ES-I3 (cell line): ENCODE data around the gene ARHGEF28.

ENCODE experiments used
- H3K36me3 ChIP-seq: 2 replicates; pipeline ENCODE4 v1.6.1; 2013; ENCODE audit warnings: mild to moderate bottlenecking, low read length, control low read depth, moderate library complexity; ENCODE audit not compliant: insufficient read depth
- H3K4me1 ChIP-seq: 2 replicates; pipeline ENCODE4 v1.6.1; 2013; ENCODE audit warnings: mild to moderate bottlenecking, control low read depth, low read length; ENCODE audit not compliant: insufficient read depth
- H3K9ac ChIP-seq: 2 replicates; pipeline ENCODE4 v1.6.1; 2013; ENCODE audit warnings: low read depth, mild to moderate bottlenecking, low read length, moderate library complexity
- H3K9me3 ChIP-seq: 2 replicates; pipeline ENCODE4 v1.6.1; 2013; ENCODE audit warnings: mild to moderate bottlenecking, low read length, moderate library complexity; ENCODE audit not compliant: control insufficient read depth, insufficient read depth

Gene ARHGEF28

GRCh38 chr5:73816656-73817420, 190.8 kb downstream of the ARHGEF28 start:
- no peak overlapping the region for H3K9ac ChIP-seq
- no peaks in the 10 kb centered on the region for H3K9me3 ChIP-seq
- H3K36me3 ChIP-seq, result no peaks in the 10 kb centered on the region
- H3K4me1 ChIP-seq, result peaks cover 11% of the 10 kb centered on the region

- peaks cover 1% of the 10 kb centered on the region; the same call in 1 of the 2 replicates for H3K4me1 ChIP-seq
- H3K36me3 ChIP-seq, result no peaks in the 10 kb centered on the region
- no peak overlapping the region for H3K9ac ChIP-seq
- H3K9me3 ChIP-seq, result no peaks in the 10 kb centered on the region
Observed at GRCh38 chr5:73818357-73818756, 192.4 kb downstream of the ARHGEF28 start.

- no peaks in the 10 kb centered on the region for H3K9me3 ChIP-seq
- H3K9ac ChIP-seq, result no peak overlapping the region
- H3K4me1 ChIP-seq, result no peaks in the 10 kb centered on the region
Observed at GRCh38 chr5:73820326-73820725, 194.3 kb downstream of the ARHGEF28 start.

DNA sequence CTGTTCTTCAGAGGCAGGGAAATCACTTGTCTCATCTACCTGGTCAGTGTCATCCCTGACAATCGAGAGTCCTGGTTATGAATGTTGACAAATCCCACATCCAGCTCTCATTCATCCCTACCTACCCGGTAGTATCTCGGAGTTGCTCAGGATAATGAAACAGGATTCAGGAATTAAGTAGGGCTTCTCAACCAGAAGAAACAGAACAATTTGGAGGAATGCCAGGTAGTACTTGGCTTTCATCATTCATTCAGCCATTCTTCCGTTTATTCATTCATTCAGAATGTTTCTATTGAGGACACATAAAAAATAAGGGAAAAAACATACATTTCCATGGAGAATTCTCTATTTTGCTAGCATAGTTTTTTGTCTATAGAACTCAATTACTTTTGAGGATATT, 195.0 kb downstream of the ARHGEF28 start:
- H3K4me1 ChIP-seq, result no peaks in the 10 kb centered on the region
- H3K9ac ChIP-seq, result no peak overlapping the region
- H3K9me3 ChIP-seq, result no peaks in the 10 kb centered on the region
- no peaks in the 10 kb centered on the region for H3K36me3 ChIP-seq

More at GRCh38 chr5:73820326-73820725, 194.3 kb downstream of the ARHGEF28 start:
- H3K36me3 ChIP-seq, result no peaks in the 10 kb centered on the region

DNA sequence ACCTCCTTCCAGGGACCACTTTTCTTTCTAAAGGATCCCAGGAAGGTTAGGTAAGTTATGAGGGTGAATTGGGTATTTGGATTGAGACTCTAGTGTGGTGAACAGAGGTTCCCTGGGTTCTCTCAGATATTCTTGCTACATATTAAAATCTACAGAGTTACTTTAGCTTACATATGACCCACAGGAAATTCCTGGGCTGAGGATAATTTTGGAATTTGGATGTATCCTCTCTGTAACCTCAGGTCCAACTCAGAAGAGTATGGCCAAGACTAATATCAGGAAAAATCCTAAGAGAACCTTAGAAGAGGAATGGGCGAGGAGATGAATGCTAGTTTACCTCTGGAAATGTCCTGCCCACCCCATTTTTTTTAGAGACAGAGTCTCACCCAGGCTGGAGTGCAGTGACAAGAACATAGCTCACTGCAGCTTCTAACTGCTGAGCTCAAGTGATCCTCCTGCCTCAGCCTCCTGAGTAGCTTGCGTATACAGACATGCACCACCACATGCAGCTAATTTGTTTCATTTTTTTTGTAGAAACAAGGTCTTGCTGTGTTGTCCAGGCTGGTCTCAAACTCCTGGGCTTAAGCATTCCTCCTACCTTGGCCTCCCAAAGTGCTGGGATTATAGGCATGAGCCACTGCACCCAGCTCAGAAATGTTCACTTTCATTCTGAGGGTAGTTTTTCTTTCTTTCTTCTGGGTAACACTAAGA, 196.4 kb downstream of the ARHGEF28 start:
- H3K4me1 ChIP-seq, result peaks cover 7% of the 10 kb centered on the region
- H3K9ac ChIP-seq, result no peak overlapping the region
- H3K36me3 ChIP-seq, result no peaks in the 10 kb centered on the region
- H3K9me3 ChIP-seq, result no peaks in the 10 kb centered on the region

DNA sequence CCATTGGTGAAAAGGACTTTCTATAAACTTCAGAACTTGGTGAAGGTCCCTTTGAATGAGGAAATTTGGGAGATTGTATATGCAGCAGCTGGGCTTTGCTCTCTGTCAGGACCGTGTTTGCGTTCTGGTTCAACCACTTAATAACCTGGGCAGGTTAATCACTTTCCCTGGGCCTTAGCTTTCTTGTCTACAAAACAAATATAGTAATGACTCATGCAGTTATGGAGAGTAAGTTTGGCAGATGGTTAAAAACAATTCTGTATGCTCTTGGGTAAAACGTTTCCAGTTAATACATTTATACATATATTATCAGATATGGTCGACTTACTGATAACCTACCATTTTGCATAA, 197.0 kb downstream of the ARHGEF28 start:
- Histone ChIP-seq H3K4me1 (peaks cover 7% of the 10 kb centered on the region), H3K9ac (no peak overlapping the region), H3K9me3 (no peaks in the 10 kb centered on the region), H3K36me3 (no peaks in the 10 kb centered on the region)

- Histone ChIP-seq H3K4me1 (peaks cover 7% of the 10 kb centered on the region), H3K9ac (no peak overlapping the region), H3K36me3 (no peaks in the 10 kb centered on the region), H3K9me3 (no peaks in the 10 kb centered on the region)
Observed at GRCh38 chr5:73823508-73823925, 197.5 kb downstream of the ARHGEF28 start.

DNA sequence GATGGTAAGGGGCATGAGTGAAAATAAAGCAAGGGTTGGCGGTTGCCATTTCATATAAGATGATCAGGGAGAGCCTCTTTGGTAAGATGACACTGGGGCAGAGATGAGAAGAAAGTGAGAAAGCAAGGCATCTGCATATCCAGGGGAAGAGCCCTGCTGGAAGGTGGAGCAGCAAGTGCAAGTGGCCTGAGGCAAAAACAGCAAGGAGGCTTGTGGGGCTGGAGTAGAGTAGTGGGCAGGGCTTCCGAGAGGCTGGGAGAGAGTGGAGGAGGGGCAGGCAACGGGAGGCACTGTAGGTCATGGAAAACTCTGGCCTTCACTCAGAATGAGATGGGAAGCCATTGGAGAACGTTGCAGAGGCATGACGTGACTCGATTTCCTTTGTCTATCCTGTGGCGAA, 199.2 kb downstream of the ARHGEF28 start:
- peaks cover 7% of the 10 kb centered on the region for H3K4me1 ChIP-seq

DNA sequence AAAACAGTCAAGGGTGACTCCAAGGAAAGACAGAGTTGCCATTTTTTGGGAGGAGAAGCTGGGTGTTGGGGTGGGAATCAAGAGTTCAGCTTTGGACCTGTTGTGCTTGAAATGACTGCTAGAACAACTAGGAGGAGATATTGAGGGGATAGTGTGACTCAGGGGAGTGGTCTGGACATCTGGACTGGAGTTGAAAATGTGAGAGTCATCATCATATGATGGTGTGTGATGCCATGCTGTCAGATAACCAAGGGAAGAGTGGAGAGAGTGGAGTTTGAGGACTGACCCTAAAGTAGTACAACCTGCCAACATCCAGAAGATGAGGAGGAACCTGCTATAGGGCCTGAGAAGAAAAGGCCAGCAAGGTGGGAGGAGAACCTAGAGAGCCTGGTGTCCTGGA, 199.7 kb downstream of the ARHGEF28 start:
- no peaks in the 10 kb centered on the region for H3K36me3 ChIP-seq
- H3K9me3 ChIP-seq, result no peaks in the 10 kb centered on the region
- no peak overlapping the region for H3K9ac ChIP-seq
- peaks cover 7% of the 10 kb centered on the region for H3K4me1 ChIP-seq

More for the DNA sequence above, 199.2 kb downstream of the ARHGEF28 start:
- Histone ChIP-seq H3K9ac (no peak overlapping the region), H3K36me3 (no peaks in the 10 kb centered on the region), H3K9me3 (no peaks in the 10 kb centered on the region)

DNA sequence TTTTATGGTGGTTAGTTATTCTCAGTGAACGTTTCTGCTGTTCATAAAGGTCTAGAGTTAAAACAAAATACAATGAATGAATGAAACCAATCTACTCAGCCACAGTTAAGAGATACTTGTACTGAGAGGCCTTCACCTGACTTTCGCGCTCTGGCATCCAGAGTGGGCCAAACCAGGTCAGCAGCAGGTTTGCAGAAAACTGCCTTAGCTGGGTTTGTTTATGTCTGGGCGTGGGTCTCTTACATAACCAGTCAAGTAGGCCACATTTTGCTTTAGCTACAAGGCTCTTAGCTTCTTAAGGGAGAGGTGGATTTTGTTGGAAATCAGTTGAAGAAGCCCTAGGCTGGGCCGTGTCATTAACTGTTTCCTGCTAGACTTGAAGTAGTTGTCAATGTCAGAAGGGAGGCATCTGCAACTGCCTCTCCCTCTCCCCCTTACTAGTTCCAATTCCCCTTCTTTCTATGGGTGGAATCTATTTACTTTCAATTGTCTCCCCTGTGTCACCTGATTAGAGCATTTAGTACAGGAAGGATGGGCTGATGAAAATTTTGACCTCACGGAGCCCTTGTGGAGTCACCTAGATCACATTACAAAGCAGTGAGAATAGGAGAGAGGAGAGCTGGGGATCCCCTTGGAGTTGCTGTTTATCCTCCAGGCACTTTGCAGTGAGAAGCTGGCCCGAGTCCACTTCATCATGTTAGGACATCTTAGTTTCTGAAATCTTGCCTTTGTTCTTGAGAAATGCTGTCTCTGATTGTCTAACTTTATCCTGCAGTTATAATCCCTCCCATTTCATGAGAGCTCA, 200.5 kb downstream of the ARHGEF28 start:
- Histone ChIP-seq H3K9ac (no peak overlapping the region), H3K9me3 (no peaks in the 10 kb centered on the region), H3K36me3 (no peaks in the 10 kb centered on the region), H3K4me1 (peaks cover 7% of the 10 kb centered on the region)

DNA sequence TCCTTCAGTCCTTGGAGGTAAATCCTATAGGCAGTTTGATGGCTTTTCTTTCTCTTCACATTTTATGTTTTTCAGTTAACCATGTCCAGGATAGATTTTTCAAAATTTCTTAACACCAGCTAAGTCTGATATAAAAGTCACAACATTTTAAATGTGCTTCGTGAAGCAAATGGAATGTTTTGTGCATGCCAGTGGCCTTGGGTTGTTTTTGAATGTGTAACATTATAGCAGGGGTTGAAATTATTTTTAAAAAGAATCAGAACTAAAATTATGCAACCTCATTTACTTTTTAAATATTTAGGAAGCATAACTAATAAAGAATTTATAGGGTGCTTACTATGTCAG, 201.1 kb downstream of the ARHGEF28 start:
- peaks cover 7% of the 10 kb centered on the region for H3K4me1 ChIP-seq
- no peaks in the 10 kb centered on the region for H3K36me3 ChIP-seq

GRCh38 chr5:73828465-73828864, 202.5 kb downstream of the ARHGEF28 start:
- H3K4me1 ChIP-seq, result peaks cover 7% of the 10 kb centered on the region
- no peaks in the 10 kb centered on the region for H3K9me3 ChIP-seq
- no peak overlapping the region for H3K9ac ChIP-seq
- H3K36me3 ChIP-seq, result no peaks in the 10 kb centered on the region

More for the DNA sequence above, 201.1 kb downstream of the ARHGEF28 start:
- H3K9ac ChIP-seq, result no peak overlapping the region
- H3K9me3 ChIP-seq, result no peaks in the 10 kb centered on the region

DNA sequence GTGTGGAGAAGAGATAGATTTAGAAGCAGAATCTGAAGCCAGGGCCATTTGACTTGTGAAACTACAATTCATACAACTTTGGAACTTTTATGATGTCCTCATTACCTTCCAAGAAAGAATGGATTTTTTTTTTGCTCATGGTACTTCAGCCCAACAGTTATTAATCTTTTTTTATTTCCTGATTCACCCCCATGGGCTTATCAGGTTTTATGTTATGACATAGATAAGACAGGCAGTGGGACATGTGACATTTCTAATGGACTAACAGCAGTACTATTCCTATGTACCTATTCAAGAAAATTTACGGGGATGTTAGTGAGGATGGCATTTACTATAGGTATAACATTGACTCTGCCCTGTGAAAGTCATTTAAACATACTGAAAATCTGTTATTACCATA, 204.7 kb downstream of the ARHGEF28 start:
- no peaks in the 10 kb centered on the region for H3K9me3 ChIP-seq
- H3K4me1 ChIP-seq, result peaks cover 7% of the 10 kb centered on the region
- no peak overlapping the region for H3K9ac ChIP-seq
- H3K36me3 ChIP-seq, result no peaks in the 10 kb centered on the region

DNA sequence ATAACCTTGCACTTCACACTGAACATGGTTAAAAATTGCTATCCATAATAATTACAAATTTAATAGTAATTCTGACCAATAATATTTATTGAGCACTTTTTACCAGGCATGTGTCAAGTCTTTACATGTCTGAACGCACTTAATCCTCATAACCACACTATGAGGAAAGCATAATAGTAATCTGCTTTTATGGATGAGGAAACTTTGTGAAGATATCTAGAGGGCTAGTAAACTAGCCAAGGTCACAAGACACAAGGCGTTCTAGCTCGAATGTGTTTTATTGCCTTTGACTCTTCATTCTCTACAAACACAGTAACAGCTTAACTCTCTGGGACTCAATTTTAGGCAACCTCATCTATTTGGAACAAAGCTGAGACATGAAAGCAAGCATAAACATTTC, 205.1 kb downstream of the ARHGEF28 start:
- Histone ChIP-seq H3K9me3 (no peaks in the 10 kb centered on the region), H3K4me1 (peaks cover 7% of the 10 kb centered on the region)

More for the DNA sequence above, 205.1 kb downstream of the ARHGEF28 start:
- Histone ChIP-seq H3K9ac (no peak overlapping the region), H3K36me3 (no peaks in the 10 kb centered on the region)
